Nucleus accumbens (tissue), 56 donors: ENCODE measurements around the gene YPEL4.
"Not testable (repeated sequence)": the region's sequence is repeated elsewhere in the genome, so short reads cannot be mapped to it uniquely, and the experiment has no call there.

Source experiments
- DNase-seq, 56 donors: peaks; one replicate each; lab custom pipeline; 2025; lab: John Stamatoyannopoulos, UW

The YPEL4 gene, protein sequence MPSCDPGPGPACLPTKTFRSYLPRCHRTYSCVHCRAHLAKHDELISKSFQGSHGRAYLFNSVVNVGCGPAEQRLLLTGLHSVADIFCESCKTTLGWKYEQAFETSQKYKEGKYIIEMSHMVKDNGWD

DNA sequence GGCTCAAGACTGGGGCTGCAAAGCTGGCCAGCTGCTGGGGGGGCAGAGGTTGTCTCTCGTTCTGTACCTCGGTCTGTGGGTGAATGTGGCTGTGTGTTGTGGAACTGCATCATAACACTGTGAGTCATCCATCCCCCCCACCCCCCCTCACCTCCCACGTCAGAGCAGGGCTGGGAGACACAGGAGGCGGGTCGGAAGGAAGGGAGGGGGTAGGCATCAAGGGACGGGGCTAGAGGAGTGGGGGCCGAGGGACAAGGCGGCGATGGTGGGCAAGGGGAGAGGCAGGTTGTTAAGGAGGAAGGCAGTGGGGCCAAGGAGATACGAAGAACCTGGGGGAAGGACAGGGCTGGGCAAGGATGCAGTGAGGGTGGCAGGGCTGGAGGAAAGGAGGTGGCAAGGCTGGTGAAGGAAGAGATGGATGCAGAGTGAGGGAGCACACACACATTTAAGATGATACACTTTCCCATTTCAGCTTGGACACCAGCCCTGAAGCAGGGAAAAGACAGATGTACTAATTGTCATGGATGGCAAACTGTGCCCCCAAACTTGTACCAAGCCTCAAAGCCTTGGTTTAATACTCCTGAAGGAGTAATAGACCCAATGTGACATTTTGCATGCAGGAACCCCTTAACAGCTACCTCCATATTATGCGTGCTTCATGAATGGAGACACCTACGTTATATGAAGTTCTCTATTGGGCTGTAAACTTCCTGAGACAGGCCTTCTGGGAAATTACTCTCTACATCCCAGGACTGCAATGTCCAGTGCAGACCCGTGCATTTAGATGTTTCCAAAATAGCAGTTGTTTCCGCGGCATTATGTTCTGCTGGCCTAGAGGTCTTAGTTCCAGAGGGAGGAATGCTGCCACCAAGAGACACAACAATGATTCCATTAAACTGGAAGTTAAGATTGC lies at the start of gene YPEL4:
Gene YPEL4, minus strand, starts transcription at position 87 of the 913 bp plus-strand sequence. CDS start 2,805 bp downstream, outside the sequence.
- DNase-seq: peak in 54 of 56 donors; percentile 22 to 94 (median 81)

DNA sequence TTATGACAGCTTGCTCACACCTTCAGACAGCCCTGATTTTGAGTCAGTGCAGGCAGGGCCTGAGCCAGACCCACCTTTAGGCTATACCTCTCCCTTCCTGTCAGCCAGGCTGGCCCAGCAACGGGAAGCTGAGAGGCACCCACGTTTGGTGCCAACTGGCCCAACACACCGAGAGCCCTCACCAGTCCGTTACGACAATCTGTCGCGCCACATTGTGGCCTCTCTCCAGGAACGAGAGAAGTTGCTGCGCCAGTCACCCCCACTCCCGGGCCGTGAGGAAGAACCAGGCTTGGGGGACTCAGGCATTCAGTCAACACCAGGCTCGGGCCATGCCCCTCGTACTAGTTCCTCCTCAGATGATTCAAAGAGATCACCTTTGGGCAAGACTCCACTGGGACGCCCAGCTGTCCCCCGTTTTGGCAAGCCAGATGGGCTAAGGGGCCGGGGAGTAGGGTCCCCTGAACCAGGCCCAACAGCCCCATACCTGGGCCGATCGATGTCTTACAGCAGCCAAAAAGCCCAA lies 49.2 kb upstream of the YPEL4 start:
- DNase-seq: no peak

DNA sequence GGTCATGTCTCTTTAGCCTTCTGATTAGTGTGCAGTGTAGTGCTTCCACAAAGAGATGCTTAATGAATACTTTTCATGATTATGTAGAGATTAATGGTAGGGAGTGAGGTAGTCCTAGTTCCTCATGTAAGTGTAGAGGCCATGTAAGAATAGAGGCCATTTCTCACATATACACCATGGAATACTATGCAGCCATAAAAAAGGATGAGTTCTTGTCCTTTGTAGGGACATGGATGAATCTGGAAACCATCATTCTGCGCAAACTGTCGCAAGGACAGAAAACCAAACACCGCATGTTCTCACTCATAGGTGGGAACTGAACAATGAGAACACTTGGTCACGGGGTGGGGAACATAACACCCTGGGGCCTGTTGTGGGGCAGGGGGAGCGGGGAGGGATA lies 40.8 kb upstream of the YPEL4 start:
- not testable (repeated sequence) for DNase-seq

DNA sequence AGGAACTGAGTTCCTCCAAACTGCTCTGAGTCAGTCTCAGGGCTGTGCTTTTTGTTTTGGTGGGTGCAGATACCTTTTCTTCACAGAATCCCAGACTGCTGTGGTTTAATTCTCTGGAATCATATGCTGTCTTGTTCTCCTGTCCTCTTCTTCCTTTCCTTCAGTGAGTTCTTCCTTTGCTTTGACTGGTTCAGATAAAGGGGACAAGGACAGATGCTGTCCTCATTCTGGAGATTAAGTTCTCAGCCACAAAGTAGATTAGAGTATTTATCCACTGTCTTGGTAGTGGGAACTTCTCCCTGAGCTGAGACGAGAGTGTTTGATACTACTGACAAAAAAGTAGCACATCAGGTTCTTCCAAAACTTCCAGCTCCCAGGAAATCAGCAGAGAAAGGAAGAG lies 31.5 kb upstream of the YPEL4 start:
- no peak for DNase-seq

DNA sequence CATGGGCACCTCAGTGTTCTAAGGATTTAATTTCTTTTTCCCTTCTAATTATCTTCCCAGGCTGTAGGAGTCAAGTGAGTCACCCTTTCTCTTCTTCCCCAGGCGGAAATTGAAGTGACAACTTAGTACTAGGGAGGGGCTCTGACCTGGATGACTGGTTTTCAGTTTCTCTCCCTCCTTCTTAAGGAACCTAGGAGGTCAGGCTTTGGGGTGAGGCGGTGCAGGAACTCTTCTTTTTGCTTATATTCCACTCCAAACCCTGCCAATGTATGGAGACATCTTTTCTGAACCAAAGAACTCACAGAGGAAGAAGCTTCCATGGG lies 30.8 kb upstream of the YPEL4 start:
- no peak for DNase-seq

DNA sequence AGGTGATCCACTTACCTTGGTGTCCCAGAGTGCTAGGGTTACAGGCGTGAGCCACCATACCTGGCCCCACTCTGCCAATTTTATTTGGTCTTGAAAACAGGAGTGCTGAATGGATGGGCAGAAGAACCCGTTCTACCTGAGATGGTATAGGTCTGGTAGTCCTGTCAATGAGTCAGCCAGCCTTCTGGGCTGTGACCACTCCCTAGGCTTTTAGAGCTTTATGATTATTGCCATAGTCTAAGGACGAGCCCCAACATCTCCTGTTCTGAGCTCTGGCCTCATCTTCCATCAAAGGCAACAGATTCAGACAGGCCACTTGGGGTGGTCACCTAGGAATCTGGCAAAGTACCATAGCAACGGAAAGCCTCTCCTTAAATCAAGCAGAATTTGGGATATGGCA lies 29.7 kb upstream of the YPEL4 start:
- no peak for DNase-seq

DNA sequence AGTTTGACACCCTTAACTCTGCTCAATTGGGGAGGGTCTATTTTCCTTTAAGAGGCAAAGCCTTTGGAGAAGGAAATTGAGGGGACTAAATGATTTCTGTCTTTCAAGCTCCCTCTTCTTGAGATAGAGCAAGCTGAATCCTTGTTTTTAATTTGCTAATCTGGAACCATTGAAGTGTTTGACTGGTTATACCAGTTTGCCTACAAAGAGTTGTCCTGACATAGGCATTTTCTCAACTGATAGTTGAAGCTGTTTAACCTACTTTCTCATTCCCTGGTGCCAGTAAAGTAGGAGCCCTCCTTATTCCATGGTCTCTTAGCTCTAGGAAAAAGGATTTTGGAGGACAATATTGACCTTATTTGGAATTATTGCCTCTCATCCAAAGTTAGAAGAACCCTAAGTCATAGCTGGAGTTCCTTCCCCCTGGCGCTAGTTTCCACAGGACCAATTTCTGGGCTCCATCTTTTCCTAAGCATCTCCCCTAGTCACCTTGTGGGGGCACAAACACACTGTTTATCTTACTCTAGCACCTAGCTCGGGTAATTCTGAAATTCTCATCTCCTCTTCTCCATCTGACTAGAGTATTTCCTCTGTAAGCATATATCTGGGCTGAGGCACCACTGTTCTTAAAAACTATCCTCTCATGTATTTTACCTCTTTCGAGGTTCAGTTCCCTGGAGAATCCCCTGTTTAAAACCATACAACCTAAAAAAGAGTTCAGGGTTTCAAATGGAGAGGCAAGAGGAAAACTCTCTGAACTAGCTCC lies 25.6 kb upstream of the YPEL4 start:
- no peak for DNase-seq

DNA sequence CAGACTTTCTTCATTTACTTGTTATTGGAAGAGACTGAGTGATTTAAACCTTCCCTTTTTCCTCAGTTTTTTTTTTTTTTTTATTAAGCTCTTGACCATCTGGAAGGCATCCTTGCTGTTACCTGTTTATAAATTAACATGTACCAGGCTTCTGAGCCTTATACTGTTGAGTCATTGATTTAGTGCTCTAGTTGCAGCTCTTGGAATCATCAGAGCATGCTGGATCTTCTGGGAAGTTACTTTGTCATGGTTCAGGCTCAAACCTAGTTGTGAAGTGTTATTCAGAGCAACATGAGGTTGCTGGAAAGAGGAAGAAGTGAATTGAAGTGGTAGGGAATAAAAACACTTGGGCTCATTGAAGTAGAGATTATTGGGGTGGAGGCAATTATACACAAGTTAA lies 24.5 kb upstream of the YPEL4 start:
- DNase-seq: no peak

DNA sequence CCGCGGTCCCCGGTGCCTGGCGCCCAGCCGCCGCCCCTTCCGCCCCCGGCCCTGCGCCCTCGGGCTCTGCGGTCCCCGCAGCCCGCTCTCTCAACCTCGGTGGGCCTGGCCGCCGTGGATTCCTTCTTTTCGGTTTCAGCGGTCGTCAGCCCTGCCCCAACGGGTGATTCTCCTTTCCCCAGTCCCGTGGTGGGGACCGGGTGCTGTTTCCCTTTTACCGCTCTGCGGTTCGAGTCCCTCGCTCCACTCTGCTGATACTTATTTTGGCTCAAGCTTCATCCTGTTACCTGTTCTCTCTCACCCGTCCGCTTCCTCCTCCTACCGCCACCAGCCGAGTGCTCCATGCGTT lies 18.7 kb upstream of the YPEL4 start:
- DNase-seq: peak in 5 of 56 donors; percentile 34 to 58 (median 38)

DNA sequence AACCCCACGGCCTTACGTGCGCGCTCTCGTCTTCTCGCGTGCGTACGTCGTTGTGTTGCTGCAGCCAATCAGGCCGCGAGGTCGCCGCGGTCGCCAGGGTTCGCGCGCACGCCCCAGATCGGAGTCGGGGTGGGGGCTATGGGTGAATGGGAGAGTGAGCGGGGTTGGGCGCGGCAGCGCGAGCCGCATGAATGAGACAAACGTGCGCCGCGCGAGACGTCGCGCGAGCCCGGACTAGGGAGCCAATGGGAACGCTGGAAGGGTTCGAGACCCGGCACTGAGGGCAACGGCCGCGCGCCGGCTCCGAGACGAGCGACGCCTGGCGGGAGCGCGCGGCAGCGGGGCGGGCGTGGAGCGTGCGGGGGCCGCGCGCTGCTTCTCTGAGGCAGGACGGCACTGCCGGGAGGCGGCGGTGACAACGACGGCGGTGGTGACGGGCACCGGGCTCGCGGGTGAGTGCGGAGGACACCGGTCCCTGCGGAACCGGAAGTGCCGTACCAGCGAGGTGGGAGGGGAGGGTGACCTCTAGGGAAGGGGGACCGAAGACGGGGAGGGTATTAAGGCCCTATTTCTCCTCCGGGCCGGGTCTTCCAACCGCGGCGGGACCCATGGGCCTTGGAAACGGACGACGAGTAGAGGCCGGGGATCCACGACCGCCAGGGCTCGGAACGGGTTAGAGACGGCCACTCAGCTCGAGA lies 18.2 kb upstream of the YPEL4 start, which contains the start of gene ZDHHC5:
Gene ZDHHC5, plus strand, starts transcription at position 379 of the 698 bp plus-strand sequence. CDS start 4,977 bp downstream, outside the sequence.
- DNase-seq: peak; percentile 82 to 100 (median 99)

DNA sequence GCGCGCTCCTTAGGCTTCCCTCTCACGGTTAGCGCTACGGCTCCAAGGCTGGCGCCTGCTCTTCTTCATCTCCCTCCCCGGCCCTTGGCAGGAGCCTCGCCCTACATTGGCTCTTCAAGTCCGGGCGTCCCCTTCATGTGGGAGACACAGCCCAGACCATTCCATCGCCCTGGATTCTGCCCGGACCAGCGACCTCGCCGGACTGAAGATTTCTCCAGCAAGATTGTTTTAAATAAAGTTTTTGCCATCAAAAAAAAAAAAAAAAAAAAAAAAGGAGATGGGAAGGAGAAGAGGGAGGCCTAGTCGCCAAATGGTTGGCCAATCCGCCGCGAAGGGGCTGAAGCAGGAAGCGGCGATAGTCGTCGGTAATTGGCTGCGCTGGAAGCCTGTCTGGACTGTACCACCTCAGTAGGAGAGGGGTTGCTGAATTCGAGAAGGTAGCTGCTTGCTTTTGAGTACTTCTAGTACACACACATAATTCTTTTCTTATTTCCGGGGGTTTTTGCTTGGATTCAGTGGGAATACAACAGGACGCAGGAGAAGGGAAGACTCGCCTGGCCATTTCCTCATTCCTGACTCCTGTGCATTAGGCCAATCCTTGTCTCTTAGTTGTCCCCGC lies 17.5 kb upstream of the YPEL4 start:
- DNase-seq: peak in 55 of 56 donors; percentile 87 to 100 (median 97)

DNA sequence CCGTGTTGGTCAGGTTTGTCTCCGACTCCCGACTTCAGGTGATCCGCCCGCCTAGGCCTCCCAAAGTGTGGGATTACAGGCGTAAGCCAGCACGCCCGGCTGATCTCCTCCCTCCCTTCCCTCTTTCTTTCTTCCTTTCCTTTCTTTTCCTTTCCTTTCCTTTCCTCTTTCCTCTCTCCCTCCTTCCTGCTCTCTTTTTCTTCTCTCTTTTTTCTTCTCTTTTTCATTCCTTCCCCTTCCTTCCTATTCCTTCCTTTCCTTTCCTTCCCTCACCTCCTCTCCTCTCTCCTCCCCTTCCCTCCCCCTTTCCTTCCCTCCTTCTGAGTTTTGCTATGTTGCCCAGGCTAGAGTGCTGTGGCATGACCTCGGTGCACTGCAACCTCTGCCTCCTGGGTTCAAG lies 14.3 kb upstream of the YPEL4 start:
- no peak for DNase-seq

DNA sequence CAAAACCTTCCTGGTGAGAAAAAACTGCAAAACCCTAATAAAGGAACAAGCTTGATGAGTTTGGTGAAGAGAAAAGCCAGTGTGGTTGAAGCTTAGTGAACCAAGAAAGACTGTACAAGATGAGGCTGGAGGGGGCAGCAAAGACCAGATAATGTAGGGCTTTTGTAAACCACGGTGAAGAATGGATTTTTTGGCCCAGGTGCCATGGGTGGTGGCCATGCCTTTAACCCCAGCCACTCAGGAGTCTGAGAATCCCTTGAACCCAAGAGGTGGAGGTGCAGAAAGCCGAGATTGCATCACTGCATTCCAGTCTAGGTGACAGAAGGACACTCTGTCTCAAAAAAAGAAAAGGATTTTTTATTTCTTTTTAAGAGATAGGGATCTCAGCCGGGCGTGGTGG lies 13.2 kb upstream of the YPEL4 start:
- no peak for DNase-seq

DNA sequence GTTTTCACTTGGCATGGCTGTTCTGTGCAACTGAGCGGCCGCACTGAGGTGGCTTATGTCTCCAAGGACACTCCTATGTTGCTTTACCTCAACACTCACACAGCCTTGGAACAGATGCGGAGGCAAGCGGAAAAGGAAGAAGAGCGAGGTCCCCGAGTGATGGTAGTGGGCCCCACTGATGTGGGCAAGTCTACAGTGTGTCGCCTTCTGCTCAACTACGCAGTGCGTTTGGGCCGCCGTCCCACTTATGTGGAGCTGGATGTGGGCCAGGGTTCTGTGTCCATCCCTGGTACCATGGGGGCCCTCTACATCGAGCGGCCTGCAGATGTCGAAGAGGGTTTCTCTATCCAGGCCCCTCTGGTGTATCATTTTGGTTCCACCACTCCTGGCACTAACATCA lies 10.0 kb upstream of the YPEL4 start:
- no peak for DNase-seq

DNA sequence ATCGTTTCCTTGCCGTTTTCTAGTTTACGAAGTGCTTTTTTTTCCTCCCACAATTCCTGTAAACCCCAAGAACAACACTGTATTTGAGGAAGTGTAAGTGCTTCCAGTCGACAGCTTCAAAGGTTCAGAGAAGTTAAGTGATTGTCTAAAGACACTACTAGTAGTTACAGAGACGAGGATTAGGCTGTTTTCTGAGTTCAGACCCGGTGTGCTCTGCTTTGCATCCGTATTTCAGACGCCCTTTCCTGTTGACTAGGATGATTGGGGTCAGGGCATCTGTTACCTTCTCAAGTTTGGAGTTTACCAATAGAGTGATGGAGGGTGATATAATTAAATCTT lies 8.3 kb upstream of the YPEL4 start:
- no peak for DNase-seq

DNA sequence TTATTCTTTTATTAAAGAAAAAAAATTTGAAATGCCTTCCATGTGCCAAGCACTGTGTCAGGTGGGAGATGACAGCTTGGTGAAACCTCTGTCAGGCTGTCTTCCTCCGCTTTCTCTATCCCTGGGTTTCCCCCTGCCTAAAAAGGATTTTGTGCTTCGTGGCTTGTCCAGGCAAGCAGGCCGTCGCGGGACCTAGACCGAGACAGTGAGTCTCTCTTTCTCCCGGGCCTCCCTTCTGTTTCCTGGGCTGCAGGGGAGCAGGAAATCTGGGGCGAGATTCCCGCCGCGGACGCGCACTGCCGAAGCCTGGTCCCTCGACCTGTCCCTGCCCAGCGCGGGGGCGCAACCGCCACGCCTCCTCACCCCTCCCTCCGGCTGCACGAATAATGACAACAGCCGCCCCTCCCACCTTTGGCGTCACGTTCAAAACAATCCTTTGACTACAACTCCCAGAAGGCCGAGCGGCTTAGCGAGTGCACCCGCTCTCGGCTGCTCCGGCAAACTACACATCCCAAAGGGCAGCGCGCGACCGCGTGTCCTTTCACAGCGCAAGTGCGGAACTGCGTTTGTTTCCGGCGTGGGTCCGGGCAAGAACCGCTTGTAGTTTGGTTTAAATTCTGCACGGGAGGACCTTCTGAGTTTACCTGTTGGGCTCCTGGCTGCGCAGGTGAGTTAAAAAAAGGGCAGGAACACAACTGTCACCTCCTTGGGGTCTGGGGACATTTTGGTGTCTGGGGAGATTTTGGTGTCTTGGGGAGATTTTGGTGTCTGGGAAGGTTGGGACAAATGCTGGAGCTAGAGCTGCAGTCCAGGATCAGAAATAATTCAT lies 7.7 kb upstream of the YPEL4 start, which contains the start of gene CLP1:
Gene CLP1, plus strand, starts transcription at position 569 of the 829 bp plus-strand sequence. CDS start 1,715 bp downstream, outside the sequence.
- peak; percentile 85 to 100 (median 99) for DNase-seq

DNA sequence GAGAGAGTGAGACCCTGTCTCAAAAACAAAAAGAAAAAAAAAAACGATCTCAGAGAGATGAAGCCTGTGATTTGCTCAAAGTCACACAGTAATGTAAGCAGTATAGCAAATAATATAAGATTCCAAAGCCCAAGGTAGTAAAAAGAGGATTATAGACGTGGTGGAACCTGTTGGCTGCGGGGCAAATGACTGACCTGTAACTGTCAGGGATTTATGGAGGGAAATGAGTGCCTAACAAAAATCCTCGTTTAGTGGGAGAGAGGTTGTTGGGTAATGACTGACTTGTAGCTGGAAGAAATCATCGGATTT lies 7.1 kb upstream of the YPEL4 start:
- DNase-seq: no peak

DNA sequence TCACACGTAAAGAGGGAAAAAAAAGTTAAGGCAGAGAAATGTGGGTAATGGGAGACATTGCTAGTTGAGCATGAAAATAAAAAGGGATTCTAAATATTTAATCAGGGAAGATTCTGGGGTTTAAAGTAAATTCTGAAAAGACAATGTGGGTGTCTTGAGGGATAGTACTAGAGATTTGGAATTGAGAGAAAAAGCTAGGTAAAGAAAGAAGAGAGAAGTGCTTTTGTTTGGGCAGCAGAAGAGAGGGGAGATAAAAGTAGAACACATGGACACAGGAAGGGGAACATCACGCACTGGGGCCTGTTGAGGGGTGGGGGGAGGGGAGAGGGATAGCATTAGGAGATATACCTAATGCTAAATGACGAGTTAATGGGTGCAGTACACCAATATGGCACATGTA lies 3.5 kb upstream of the YPEL4 start:
- no peak for DNase-seq

DNA sequence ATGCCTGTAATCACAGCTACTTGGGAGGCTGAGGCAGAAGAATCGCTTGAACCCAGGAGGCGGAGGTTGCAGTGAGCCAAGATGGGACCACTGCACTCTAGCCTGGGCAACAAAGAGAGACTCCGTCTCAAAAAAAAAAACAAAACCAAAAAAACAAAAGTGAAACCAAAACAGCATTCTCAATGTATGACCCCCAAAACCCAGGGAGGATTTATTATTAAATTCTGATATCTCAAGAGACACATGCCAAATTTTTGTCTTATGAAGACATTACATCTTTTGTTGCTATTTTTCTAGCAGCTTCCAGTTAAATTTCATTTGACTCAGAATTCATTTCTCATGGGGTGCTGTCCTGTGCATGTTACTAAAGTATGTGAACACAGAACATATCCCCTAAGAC lies 3.0 kb upstream of the YPEL4 start:
- no peak for DNase-seq
